HepG2 (cell line): ENCODE data around the gene CTXN1. TPM values are rescaled to one million over a fixed set of nuclear protein-coding genes. Genes with fewer than 3 reads are reported as not detected.
A peak's percentile ranks its signal among the peaks of the same experiment; 100 is the strongest.

ENCODE experiments used
- ARID4A ChIP-seq: sonication (generic); formaldehyde crosslinking; IDR thresholded peaks from 2 replicates; pipeline ENCODE4 v1.5.0; 2020; ENCODE audit warnings: mild to moderate bottlenecking, missing genetic modification reagents, borderline replicate concordance
- ATF7-NPFF ChIP-seq: sonication (generic); formaldehyde crosslinking; IDR thresholded peaks from 2 replicates; pipeline ENCODE4 v1.8.1; 2023; ENCODE audit warnings: mild to moderate bottlenecking, low read depth, missing genetic modification reagents, moderate library complexity
- CEBPG ChIP-seq: IDR thresholded peaks from 2 replicates; pipeline ENCODE4 v1.6.1; 2016
- CREB1 ChIP-seq, 2 experiments: fragments of 450-650 bp in 1 of 2; IDR thresholded peaks; 2 replicates each; pipeline ENCODE4 v1.6.1; 2016 to 2017; ENCODE audit warnings: control low read depth in 1 of 2, mild to moderate bottlenecking in 1 of 2, missing compliant biosample characterization in 1 of 2, missing genetic modification characterization in 1 of 2
- EP300 ChIP-seq, 3 experiments: sonication (generic) in 1 of 3; formaldehyde crosslinking in 1 of 3; IDR thresholded peaks; 2 replicates each; pipeline versions ENCODE4 v1.5.1 to v1.6.1; 2011 to 2020; ENCODE audit warnings: low read depth in 2 of 3, low read length in 2 of 3, borderline replicate concordance in 1 of 3, improper control_type of control experiment in 1 of 3, mild to moderate bottlenecking in 1 of 3, missing genetic modification reagents in 1 of 3, moderate library complexity in 1 of 3
- HNF4G ChIP-seq, 2 experiments: sonication (generic) in 1 of 2; formaldehyde crosslinking in 1 of 2; IDR thresholded peaks; 2 replicates each; pipeline versions ENCODE4 v1.4.0 to v1.6.1; 2011 to 2020; ENCODE audit warnings: borderline replicate concordance in 2 of 2, low read depth in 2 of 2, mild to moderate bottlenecking in 2 of 2, low read length in 1 of 2, missing genetic modification reagents in 1 of 2, moderate library complexity in 1 of 2
- SALL1 ChIP-seq: sonication (generic); formaldehyde crosslinking; IDR thresholded peaks from 2 replicates; pipeline ENCODE4 v1.8.0; 2022; ENCODE audit warnings: mild to moderate bottlenecking, missing genetic modification reagents
- SAP130 ChIP-seq: IDR thresholded peaks from 2 replicates; pipeline ENCODE4 v1.6.1; 2016; ENCODE audit warnings: low read depth
- SNAPC5 ChIP-seq: sonication (generic); formaldehyde crosslinking; IDR thresholded peaks from 2 replicates; pipeline ENCODE4 v1.8.1; 2023; ENCODE audit warnings: mild to moderate bottlenecking, missing genetic modification reagents, borderline replicate concordance
- ZNF101 ChIP-seq: sonication (generic); formaldehyde crosslinking; IDR thresholded peaks from 2 replicates; pipeline ENCODE4 v1.4.0; 2020; ENCODE audit warnings: mild to moderate bottlenecking, low read depth, missing genetic modification reagents, borderline replicate concordance
- ZNF24 ChIP-seq: fragments of 450-650 bp; IDR thresholded peaks from 2 replicates; pipeline ENCODE4 v1.6.1; 2017; ENCODE audit warnings: antibody characterized with exemption, mild to moderate bottlenecking
- ZNF547 ChIP-seq: sonication (generic); formaldehyde crosslinking; IDR thresholded peaks from 2 replicates; pipeline ENCODE4 v1.5.1; 2020; ENCODE audit warnings: mild to moderate bottlenecking, missing genetic modification reagents
- ZNF605 ChIP-seq: sonication (generic); formaldehyde crosslinking; IDR thresholded peaks from 2 replicates; pipeline ENCODE4 v1.8.0; 2022; ENCODE audit warnings: mild to moderate bottlenecking, missing genetic modification reagents
- ZNF687 ChIP-seq: sonication (generic); formaldehyde crosslinking; IDR thresholded peaks from 2 replicates; pipeline ENCODE4 v1.5.1; 2020; ENCODE audit warnings: mild to moderate bottlenecking, missing genetic modification reagents, moderate library complexity
- ZNF777 ChIP-seq: sonication (generic); formaldehyde crosslinking; IDR thresholded peaks from 2 replicates; pipeline ENCODE4 v1.4.0; 2020; ENCODE audit warnings: missing genetic modification reagents
- ZNF816 ChIP-seq: sonication (generic); formaldehyde crosslinking; IDR thresholded peaks from 2 replicates; pipeline ENCODE4 v1.8.0; 2022; ENCODE audit warnings: missing genetic modification reagents, mild to moderate bottlenecking, borderline replicate concordance
- polyA plus RNA-seq, 8 experiments: library from polyadenylated mRNA; depleted of rRNA in 3 of 8; stranded (reverse) in 7 of 8; unstranded in 1 of 8; fragments of >200 nt; fragmentation: Illumina TruSeq in 4 of 8; extraction: Trizol in 4 of 8; gene quantifications; 2 replicates each; pipeline versions ENCODE4 v1.2.1 to v1.2.3, GENCODE V29; 2011 to 2016; ENCODE audit warnings: low read depth in 4 of 8, missing spikeins in 1 of 8, mixed read lengths in 1 of 8; ENCODE audit not compliant: insufficient read depth in 1 of 8
- total RNA-seq, 5 experiments: library from RNA; depleted of rRNA; stranded (reverse); fragments of >200 nt; fragmentation: Illumina TruSeq; extraction: Trizol; gene quantifications; 2 replicates each; pipeline ENCODE4 v1.2.3, GENCODE V29; 2016; ENCODE audit warnings: low read depth in 1 of 5
- TF ChIP-seq, protein P1 (sequence below), 2 experiments: sonication (generic) in 1 of 2; formaldehyde crosslinking in 1 of 2; IDR thresholded peaks; 2 replicates each; pipeline versions ENCODE4 v1.4.0 to v1.6.1; 2018 to 2020; ENCODE audit warnings: missing genetic modification reagents in 2 of 2, borderline replicate concordance in 1 of 2, low read depth in 1 of 2, mild to moderate bottlenecking in 1 of 2, missing biosample characterization in 1 of 2

Gene CTXN1
- total and polyA plus RNA-seq, 2 of the 13 experiments (the other 11 are each of a cell fraction or from before 2014, with no cell fraction given), result 0.11 TPM; not detected in 1

GRCh38 chr19:7944177-7944761, 18.3 kb upstream of the CTXN1 start (continued):
- TF ChIP-seq ZNF816 (CRISPR knock-in tag), result 0 out of 2 replicates have a peak, but pooled peaks have one; percentile 10
- TF ChIP-seq, protein P1, sequence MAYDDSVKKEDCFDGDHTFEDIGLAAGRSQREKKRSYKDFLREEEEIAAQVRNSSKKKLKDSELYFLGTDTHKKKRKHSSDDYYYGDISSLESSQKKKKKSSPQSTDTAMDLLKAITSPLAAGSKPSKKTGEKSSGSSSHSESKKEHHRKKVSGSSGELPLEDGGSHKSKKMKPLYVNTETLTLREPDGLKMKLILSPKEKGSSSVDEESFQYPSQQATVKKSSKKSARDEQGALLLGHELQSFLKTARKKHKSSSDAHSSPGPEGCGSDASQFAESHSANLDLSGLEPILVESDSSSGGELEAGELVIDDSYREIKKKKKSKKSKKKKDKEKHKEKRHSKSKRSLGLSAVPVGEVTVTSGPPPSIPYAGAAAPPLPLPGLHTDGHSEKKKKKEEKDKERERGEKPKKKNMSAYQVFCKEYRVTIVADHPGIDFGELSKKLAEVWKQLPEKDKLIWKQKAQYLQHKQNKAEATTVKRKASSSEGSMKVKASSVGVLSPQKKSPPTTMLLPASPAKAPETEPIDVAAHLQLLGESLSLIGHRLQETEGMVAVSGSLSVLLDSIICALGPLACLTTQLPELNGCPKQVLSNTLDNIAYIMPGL (CRISPR knock-in tag; IDR thresholded peaks at IDR 0.05; ENCODE audit: borderline replicate concordance in 1 of 2, low read depth in 1 of 2), result peak in 1 of 2 experiments; percentile 43; a peak in 1 of 4 replicates
- TF ChIP-seq SALL1 (CRISPR knock-in tag), result no peak
- no peak for TF ChIP-seq EP300 (IDR thresholded peaks at IDR 0.05; ENCODE audit: low read depth in 2 of 2, low read length in 2 of 2)
- 0 out of 2 replicates have a peak, but pooled peaks have one; percentile 39 for TF ChIP-seq EP300 (CRISPR knock-in tag; IDR thresholded peaks at IDR 0.05; ENCODE audit: borderline replicate concordance)
- TF ChIP-seq ZNF101 (CRISPR knock-in tag), result no peak
- 0 out of 2 replicates have a peak, but pooled peaks have one; percentile 15 for TF ChIP-seq ATF7-NPFF (CRISPR knock-in tag)
- no peak for TF ChIP-seq HNF4G (IDR thresholded peaks at IDR 0.05; ENCODE audit: borderline replicate concordance, low read depth, low read length)
- TF ChIP-seq HNF4G (CRISPR knock-in tag; IDR thresholded peaks at IDR 0.05; ENCODE audit: borderline replicate concordance, low read depth), result no peak
- TF ChIP-seq ZNF777 (CRISPR knock-in tag), result no peak
- peak; percentile 26; the same call in 1 of the 2 replicates for TF ChIP-seq ZNF687
- no peak for TF ChIP-seq SNAPC5
- TF ChIP-seq ZNF24, result no peak
- TF ChIP-seq ZNF547 (CRISPR knock-in tag), result no peak
- no peak for TF ChIP-seq ARID4A
- 0 out of 2 replicates have a peak, but pooled peaks have one; percentile 23 for TF ChIP-seq ZNF605
- no peak for TF ChIP-seq CREB1 (IDR thresholded peaks at IDR 0.05)
- TF ChIP-seq CREB1 (CRISPR knock-in tag; IDR thresholded peaks at IDR 0.05), result no peak
- peak; percentile 43 for TF ChIP-seq SAP130 (CRISPR knock-in tag)
- TF ChIP-seq CEBPG (CRISPR knock-in tag), result peak; percentile 17; the same call in 1 of the 2 replicates
